Upper lobe of left lung (tissue), 4 donors: Measurements from ENCODE around the gene SPATA31A5.
"Not testable (repeated sequence)": the region's sequence is repeated elsewhere in the genome, so short reads cannot be mapped to it uniquely, and the experiment has no call there.

ENCODE experiments used
- EP300 ChIP-seq, 4 donors: sonication (generic); formaldehyde crosslinking; IDR thresholded peaks; one replicate each; pipeline ENCODE4 v1.5.1; 2017; ENCODE audit warnings: antibody characterized with exemption in 4 of 4, control low read depth in 2 of 4
- POLR2A ChIP-seq, 4 donors: fragments of 450-650 bp; IDR thresholded peaks; one replicate each; pipeline ENCODE4 v1.5.1; 2016 to 2017; ENCODE audit warnings: antibody characterized with exemption in 4 of 4, mild to moderate bottlenecking in 2 of 4
- POLR2AphosphoS5 ChIP-seq, 2 donors: sonication (generic); formaldehyde crosslinking; IDR thresholded peaks; one replicate each; pipeline ENCODE4 v1.5.1; 2017; ENCODE audit warnings: antibody characterized with exemption in 2 of 2
- TF ChIP-seq, protein P1 (sequence below), 6 experiments: fragments of 450-650 bp in 4 of 6; fragments of 200-600 bp in 2 of 6; sonication (generic) in 2 of 6; IDR thresholded peaks; one replicate each; pipeline ENCODE4 v1.5.1; 2016 to 2019; ENCODE audit warnings: antibody characterized with exemption in 6 of 6

DNA sequence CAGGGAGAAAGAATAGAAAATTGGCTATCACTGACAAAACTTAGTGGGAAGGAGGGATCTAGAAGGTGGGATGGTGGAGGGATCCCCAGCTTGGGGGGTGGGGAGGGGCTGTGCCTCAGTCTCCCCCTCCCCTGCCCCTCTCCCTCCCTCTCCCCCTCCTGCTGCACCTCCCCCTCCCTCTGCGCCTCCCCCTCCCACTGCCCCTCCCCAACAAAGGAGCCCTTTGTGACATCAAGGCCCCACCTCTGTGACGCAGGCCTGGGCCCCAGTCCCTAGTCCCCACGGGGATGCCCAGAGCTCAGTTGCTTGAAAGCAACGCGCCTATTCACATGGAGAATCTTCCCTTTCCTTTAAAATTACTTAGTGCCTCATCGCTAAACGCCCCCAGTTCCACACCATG lies at the start of gene SPATA31A5:
- TF ChIP-seq, protein P1, sequence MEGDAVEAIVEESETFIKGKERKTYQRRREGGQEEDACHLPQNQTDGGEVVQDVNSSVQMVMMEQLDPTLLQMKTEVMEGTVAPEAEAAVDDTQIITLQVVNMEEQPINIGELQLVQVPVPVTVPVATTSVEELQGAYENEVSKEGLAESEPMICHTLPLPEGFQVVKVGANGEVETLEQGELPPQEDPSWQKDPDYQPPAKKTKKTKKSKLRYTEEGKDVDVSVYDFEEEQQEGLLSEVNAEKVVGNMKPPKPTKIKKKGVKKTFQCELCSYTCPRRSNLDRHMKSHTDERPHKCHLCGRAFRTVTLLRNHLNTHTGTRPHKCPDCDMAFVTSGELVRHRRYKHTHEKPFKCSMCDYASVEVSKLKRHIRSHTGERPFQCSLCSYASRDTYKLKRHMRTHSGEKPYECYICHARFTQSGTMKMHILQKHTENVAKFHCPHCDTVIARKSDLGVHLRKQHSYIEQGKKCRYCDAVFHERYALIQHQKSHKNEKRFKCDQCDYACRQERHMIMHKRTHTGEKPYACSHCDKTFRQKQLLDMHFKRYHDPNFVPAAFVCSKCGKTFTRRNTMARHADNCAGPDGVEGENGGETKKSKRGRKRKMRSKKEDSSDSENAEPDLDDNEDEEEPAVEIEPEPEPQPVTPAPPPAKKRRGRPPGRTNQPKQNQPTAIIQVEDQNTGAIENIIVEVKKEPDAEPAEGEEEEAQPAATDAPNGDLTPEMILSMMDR (IDR thresholded peaks at IDR 0.05), result not testable (repeated sequence)
- not testable (repeated sequence) for TF ChIP-seq POLR2A, POLR2AphosphoS5, EP300 (IDR thresholded peaks at IDR 0.05)
